GM18861 (cell line): Measurements from ENCODE around the gene GRM3.
"Not testable (repeated sequence)": the region's sequence is repeated elsewhere in the genome, so short reads cannot be mapped to it uniquely, and the experiment has no call there.

ENCODE experiments used
- ATAC-seq: cut with Tn5 transposase; IDR thresholded peaks from one replicate; pipeline ENCODE4 v1.9.1; 2021; ENCODE audit not compliant: unreplicated experiment

The GRM3 gene

DNA sequence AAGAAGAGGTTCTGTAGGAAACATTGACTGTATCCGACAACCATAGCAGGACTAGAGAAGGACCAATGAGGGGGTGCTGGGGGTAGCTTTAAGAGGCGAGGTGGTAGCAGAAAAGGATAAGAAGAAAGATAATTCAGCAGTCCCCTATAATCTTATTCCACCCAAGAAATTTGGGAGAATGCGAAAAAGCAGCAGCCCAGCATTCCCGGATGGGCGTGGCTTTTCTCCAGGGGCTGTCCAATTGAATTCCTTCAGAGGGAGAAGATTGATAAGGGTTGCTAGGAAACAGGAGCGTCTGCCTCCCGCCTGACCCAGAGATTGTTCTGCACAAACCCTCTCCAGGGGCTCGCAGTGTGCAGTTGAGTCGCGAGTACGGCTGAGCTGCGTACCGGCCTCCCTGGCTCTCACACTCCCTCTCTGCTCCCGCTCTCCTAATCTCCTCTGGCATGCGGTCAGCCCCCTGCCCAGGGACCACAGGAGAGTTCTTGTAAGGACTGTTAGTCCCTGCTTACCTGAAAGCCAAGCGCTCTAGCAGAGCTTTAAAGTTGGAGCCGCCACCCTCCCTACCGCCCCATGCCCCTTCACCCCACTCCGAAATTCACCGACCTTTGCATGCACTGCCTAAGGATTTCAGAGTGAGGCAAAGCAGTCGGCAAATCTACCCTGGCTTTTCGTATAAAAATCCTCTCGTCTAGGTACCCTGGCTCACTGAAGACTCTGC lies at the start of gene GRM3:
Gene GRM3, plus strand, starts transcription at position 349 of the 721 bp plus-strand sequence. CDS start 121,237 bp downstream, outside the sequence.
- no peak for ATAC-seq

DNA sequence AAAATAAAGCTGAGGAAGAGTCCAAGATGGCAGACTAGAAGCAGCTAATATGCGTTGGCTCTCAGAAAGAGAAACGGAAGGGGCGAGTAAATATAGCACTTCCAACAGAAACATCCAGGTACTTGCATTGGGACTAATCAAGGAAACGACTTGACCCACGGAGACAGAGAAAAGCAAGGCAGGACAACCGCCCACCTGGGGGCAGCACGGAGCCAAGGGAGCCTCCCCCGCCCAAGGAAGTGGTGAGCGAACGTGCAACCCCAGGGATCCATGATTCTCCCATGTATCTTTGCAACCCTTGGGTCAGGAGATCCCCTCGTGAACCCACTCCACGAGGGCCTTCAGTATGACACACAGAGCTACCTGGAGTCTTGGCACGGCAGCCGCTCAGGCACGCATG lies 45.4 kb upstream of the GRM3 start:
- no peak for ATAC-seq

DNA sequence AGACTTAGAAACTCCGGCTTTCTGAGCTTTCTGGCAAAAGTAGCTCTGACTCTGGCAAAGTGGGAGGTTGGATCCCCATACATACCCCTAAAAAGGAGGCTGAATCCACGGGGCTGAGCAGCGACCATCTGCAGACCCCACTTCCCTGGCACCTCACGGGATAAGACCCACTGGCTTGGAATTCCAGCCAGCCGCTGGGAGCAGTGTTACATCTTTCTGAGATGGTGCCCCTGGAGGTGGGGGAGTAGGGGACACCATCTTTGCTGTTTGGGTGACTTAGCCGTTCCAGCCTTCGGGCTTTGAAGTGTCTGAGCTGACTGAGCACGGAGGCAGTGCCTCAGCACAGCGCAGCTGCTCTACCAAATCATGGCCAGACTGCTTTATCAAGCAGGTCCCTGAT lies 45.0 kb upstream of the GRM3 start:
- ATAC-seq, result no peak

DNA sequence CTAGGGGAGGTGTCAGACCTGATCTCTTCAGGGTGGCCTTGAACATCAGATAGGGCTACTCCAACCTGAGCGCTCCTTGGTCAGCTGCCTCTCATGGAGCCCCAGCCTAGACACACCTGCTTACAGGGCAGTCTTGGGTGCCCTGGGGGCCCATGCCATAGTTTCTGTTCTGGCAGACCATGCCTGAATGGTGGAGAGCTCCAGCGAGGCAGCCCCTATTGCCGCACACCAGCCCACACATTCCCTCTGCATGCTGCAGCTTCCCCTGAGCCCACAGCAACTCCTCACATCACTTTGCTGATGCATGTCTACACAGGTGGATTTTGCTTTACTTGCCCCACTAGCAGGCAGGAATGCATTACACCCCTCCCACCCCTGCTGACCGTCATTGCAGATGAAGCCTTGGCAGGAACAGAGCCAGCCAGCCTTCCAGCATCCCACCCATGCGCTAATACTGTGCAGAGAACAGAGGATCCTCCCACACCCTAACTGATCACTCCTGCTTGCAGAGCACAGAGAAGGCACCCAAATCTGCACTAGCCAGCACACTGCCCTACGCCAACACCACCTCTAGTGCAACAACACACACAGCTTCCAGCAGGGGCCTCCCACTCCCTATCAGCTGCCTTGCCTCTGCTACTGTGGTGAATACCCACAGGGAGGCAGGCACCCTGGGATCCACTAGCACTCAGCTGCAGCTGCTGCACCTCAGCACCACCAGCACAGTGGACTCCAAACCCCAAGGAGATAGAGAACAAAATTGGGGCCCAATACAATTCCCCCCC lies 43.0 kb upstream of the GRM3 start:
- no peak for ATAC-seq

DNA sequence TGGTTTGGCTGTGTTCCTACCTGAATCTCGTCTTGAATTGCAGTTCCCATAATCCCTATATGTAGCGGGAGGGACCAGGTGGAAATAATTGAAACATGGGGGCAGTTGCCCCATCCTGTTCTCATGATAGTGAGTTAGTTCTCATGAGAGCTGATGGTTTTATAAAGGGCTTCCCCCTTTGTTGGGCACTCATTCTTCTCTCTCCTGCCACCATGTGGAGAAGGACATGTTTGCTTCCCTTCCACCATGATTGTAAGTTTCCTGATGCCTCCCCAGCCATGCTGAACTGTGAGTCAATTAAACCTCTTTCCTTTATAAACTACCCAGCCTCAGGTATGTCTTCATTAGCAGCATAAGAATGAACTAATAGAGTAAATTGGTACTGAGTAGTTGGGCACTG lies 28.0 kb upstream of the GRM3 start:
- not testable (repeated sequence) for ATAC-seq

DNA sequence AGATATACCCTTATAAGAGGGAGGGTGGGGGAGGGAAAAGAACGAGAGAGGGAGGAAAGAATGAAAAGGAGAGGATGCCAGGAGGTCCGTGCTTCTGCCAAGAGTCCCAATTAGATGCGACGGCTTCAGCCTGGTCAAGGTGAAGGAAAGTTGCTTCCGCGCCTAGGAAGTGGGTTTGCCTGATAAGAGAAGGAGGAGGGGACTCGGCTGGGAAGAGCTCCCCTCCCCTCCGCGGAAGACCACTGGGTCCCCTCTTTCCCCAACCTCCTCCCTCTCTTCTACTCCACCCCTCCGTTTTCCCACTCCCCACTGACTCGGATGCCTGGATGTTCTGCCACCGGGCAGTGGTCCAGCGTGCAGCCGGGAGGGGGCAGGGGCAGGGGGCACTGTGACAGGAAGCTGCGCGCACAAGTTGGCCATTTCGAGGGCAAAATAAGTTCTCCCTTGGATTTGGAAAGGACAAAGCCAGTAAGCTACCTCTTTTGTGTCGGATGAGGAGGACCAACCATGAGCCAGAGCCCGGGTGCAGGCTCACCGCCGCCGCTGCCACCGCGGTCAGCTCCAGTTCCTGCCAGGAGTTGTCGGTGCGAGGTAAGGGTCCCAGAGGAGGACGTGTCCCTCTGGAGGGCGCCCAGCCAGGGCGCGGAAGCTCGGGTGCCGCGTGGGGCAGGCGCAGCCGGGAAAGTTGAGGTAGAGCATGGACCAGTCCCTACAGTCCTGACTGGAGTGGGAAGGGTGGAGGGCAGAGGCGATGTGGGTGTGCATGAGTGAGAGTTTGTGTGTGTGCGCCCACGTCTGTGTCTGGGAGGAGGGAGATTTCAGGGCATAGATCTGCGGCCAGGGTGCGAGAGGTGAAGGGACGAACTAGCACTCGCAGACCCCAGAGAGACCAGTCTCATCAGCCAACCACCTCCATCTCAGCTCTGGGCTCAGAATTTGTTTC lies 844 bp downstream of the GRM3 start:
- no peak for ATAC-seq

DNA sequence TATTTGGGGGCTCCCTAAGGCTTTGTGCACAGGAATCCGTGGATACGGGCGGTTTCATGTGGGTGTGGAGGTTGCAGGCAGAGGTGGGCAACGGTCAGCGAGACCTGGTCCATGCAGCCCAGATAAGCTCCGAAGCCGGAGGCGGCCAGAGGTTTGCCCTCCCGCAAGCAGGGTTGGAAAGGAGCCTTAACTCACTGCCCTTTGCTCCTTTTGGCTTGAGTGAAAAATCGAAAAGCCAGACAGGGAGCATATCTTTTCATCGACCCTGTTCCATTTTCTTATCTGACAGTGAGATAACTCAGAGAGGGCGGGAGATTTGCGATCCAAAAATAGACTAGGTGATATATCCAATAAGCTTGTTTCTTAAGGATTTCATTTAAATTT lies 1.5 kb downstream of the GRM3 start:
- no peak for ATAC-seq

DNA sequence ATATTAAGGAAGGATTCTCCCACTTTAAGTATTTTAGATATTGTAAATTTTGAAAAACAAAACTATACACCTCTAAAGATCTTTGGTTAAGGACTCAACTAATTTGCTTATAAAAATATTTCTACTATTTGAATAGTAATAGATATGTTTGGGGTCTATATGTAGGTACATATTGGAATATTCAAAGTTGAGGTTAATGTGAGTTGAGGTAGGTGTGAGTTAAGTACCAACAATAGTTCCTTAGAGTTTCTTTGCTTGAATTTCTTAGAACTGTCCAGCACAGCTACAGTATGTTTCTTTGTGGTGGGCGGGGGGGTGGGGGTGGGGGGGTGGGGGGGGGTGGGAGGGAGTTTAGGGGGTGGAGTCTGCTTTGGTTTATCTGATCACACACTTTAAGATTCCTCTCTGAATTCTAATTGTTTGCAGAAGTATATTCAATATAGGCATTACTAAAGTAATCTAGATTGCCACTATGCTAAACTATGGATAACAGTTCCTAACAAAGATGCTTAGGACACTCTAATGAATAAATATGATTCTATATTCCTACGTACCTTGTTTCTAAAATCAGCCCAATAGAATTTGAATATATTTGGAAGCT lies 2.1 kb downstream of the GRM3 start:
- no peak for ATAC-seq

DNA sequence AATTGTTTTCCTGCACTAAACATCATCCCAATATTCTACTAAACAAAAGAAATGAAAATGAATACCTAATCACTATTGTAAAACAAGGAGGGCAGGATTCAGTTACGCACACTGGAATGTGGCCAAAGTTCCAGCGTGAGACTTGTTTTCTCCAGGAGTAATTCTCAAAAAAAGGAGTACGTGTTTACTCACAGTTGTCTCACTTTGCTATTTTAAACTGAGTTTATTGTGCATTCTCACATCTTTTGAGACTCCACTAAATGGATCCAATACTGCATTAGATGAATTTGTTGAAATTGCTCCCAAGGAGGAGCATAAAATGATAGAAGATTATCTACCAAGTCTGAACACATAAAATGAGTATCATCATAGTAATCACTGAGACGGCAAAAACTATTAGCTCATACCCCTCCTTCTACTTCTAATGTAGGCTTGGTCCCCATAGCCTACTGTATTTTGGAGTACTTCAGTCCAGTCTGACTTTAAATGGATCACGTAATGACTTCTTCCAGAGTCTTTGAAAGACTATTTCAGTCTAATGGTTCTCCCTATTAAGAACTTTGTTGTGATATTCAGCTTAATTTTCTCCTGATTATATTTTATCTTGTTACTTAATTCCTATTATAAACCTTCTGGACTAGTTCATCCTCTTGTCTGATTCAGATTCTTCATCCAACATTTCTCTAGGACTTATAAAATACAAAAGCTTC lies 3.8 kb downstream of the GRM3 start:
- ATAC-seq, result no peak

DNA sequence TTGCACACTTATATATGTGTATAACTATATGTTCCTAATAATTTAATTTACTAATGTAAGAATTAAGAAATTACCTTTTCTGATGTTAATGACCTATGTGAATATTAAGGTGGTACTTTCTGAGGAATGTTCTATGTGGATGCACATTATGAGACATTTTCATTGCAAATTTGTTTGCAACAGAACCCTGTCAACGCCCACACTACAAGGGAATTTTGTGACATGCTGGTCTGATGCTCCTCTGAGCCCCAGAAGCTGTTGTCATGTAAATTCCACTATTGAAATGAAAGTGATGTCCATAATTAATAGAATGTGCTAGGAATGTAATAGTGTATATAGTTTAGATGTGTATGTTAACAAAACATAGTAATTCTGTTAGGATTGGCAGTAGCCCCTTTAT lies 4.5 kb downstream of the GRM3 start:
- no peak for ATAC-seq

DNA sequence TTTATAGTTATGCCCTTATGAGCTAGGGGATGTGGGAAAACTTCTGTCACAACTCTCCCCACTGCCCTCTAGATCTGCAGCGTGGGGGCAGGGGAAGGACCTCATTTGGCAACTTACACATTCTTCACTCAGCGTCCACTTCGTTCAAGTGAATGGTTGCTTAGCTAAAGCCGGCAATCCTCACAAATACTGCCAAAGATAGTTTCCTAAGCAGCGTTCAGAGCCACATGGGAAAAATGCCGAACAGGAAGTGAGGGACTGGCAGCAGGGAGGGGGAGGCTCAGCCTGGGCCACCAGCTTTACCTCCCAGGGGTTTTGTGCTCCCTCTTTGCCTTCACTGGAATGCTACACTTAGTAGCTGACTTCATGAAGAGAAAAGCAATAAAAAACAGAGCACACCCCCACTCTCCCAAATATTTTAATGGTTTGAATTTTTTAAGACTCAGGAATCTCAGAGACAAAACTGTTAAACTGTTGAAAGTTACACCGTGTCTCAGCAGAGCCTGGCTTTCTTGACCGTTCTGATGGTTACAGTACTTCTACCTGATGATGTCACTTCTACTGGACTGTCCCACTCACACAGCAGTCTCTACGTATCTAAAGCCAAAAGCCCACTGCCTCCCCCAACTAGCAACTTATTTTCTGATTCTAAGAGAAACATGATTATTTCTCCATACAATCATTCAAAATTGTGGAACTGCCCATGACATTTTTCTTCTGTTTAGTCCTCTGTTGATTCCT lies 10.4 kb downstream of the GRM3 start:
- ATAC-seq, result no peak

DNA sequence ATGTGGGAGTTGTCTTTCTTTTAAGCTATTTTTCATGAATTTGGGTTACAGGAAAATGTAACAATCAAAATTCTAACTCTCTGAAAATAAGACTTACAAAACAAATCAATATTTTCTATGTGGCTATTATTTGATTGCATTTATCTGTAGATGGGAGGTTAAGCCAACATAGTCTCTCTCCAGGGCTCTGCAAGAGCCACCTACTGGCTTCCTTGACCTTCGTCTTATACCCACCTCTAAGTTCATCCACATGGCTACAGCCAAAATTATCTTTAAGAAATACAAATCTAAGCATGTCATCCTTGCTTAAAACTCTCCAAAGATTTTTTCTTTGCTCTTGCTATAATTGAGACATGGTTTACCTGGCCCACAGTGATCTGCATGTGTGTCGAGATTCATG lies 14.2 kb downstream of the GRM3 start:
- ATAC-seq, result no peak

DNA sequence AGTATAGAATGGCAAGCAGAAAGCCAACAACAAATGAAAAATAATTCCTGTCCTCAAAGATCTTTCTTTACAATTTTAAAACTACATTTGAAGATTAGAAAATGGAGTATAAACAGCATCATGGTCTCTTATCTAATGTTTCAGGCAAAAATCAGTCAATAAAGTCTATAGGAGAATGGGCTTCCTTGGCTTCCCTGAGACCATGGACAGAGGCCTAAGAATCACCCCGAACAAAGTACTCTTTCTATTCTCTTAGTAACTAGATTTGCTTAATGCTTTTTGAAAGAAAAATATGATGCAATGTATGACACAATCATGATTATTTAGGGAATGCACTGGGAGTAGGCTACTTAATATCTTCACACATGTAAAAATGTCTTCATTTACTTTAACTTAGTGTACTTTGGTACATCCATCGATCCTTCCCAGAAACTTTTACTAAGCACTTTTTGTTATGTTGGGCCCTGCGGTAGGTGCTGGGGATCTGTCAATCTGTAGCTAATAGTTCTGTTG lies 17.3 kb downstream of the GRM3 start:
- no peak for ATAC-seq

DNA sequence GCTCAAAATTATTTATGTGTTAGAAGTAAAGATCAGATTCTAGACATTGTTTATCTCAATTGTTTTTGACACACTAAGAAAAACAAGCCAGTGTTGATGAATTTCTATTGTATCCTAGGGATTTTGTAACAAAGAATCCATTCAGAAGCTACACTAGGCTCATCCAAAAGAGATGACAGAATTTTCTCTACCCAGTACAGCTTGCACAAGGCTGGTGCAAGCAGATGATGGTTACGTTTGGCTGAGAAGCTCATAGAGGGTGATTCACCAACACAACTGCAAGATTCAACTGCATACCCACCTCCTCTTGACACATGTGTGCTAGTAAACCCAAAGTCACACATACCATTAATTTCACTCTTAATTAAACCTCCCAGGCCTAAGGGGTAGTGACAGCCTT lies 20.8 kb downstream of the GRM3 start:
- ATAC-seq, result no peak

DNA sequence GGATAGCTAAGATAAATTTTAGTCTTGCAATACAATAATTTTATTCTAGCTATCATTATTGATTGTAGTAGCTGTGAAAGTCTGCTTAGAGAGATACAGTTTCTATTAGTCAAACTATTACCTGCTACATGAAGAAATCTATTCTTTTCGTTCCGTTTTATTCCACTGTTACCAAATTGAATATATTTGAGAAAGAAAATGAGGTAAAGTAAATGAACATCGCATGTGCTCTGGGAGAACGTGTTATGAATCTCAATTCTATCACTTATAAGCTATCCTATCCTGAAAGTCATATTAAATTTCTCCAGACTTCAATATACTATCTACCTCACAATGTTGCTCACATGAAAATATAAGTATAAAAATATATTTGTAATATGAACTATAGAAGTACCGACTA lies 21.3 kb downstream of the GRM3 start:
- ATAC-seq, result no peak

DNA sequence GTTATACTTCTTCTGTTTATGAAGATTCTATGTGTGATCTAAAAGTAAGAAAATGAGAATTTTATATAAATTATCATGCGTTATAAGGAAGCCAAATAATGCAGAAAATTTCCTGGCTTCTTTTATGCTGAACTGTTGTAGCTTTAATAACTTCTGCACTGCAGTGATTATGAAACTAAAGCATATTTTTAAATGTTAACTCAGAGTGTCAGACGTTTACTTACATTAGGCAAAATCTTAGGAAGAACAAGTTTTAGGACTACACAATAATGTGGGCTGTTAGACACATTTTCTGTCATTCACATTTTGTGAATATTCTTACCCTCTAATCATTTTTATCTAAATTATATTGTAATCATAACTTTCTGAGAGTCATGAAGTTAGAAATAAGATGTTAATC lies 22.0 kb downstream of the GRM3 start:
- ATAC-seq, result no peak

DNA sequence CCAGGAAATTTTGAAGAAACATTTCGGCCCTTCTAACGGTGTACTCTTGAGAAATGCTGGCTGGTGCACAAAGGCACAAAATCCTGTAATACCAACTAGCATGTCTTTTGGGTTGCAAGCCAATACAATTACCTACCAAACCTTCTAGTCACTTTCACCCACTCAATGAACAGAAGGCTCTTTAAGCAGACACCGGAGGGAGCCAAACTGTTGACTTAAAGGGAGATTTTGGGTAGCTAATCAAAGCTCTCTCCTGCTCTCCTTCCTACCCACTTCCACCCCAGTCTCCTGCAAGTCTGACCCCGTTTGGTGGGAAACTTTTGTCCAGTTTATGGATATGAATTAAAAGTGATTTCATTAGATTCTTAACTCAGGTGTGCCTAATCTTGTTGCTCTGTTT lies 24.0 kb downstream of the GRM3 start:
- ATAC-seq, result no peak

DNA sequence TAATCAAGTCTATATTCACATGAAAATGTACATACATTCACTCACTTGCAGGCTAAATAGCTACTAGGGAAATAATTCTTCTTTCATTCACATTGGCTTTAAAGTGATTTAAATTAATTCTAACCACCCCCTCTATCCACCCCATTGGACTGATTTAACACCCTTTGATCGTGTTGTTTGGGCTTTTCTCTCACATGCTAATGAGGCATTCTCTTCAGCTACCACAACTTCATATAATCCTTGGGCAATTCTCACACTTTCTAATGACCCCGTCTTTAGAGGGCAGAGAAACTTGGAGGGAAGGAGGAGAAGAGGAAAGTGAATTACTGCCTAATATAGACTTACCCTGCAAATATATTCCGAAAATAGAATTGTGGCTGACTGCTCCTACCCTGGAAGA lies 24.6 kb downstream of the GRM3 start:
- ATAC-seq, result no peak

DNA sequence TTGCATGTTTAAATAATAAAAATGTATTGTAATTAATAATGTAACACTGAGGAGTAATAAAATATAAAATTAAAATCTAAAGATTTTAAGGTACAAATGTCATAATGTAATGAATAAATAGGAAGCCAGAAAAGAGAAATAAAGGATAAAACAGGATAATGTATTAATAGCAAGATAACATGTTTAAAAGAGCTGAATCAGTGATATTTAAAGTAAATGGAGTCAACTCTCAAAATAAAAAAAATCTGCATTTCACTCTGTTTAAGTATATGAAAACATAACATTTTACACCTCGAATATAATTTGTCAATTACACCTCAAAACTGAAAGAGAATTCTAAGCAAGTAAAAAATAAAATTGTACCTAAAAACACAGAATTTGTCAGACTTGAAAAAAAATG lies 44.1 kb downstream of the GRM3 start:
- no peak for ATAC-seq

DNA sequence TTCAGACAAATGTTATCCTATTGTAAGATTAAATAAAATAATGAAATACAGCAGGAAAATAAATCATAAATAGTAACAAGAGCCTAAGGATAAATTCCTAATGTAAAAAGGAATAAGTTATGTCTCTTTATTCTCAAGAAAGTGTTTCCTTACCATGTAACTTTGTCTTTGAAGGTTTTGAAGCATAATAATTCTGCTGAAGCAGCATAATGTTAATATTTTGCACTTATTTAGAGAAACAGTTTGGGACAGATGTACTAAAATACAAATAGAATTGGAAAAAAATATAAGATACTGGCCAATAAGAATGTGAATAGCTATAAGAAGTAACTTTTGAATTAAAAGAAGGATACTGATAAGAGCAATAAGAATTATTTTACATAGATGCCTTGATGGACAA lies 45.7 kb downstream of the GRM3 start:
- ATAC-seq, result no peak
